ENCODE results near the gene CSMD2.

The CSMD2 gene

GRCh38 chr1:33725037-33725436 lies 440.0 kb downstream of the CSMD2 start:
- Histone ChIP-seq H3K9me3 (ENCODE audit: insufficient read depth, low read depth, low read length) (no peaks in the 10 kb centered on the region), H3K27ac (ENCODE audit: low read depth, low read length) (no peak overlapping the region), H3K36me3 (ENCODE audit: insufficient read depth, low read length) (peaks cover 18% of the 10 kb centered on the region; the same call in 1 of the 2 replicates), H3K9ac (ENCODE audit: low read depth, low read length) (no peak overlapping the region), H3K4me1 (ENCODE audit: insufficient read depth, low read length) (no peaks in the 10 kb centered on the region), H3K4me3 (ENCODE audit: low read length) (no peak overlapping the region), H3K27me3 (ENCODE audit: insufficient read depth, low read length) (no peaks in the 10 kb centered on the region)
- WGBS = 98% methylated on average over 8 of the region's 8 CpGs

DNA sequence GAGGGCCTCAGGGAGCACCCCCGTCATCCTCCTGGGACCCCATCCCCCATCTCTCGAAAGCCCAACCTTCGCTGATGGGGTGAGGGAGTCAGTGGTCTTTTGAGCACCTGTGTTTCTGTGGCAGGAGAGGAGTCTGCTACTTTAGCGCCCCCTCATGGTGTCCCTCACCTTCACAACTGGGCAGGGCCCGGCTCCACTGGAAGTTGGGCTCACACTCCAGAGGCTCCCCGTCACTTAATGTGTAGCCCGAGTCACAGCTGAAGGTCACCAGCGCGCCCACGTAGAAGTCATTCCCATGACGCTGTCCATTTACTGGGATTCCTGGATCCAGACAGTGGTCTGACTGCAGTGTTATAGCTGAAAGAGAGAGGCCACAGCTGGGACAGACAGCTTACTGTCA lies 440.7 kb downstream of the CSMD2 start:
- H3K9me3 ChIP-seq (ENCODE audit: insufficient read depth, low read depth, low read length) = no peaks in the 10 kb centered on the region
- peaks cover 18% of the 10 kb centered on the region; the same call in 1 of the 2 replicates for H3K36me3 ChIP-seq (ENCODE audit: insufficient read depth, low read length)
- H3K4me1 ChIP-seq (ENCODE audit: insufficient read depth, low read length) = no peaks in the 10 kb centered on the region
- H3K27me3 ChIP-seq (ENCODE audit: insufficient read depth, low read length) = no peaks in the 10 kb centered on the region
- 94% methylated on average over 11 of the region's 11 CpGs for WGBS
- no peak overlapping the region for H3K4me3 ChIP-seq (ENCODE audit: low read length)
- no peak overlapping the region for H3K9ac ChIP-seq (ENCODE audit: low read depth, low read length)
- H3K27ac ChIP-seq (ENCODE audit: low read depth, low read length) = no peak overlapping the region

- no peak overlapping the region for H3K9ac ChIP-seq (ENCODE audit: low read depth, low read length)
- H3K36me3 ChIP-seq (ENCODE audit: insufficient read depth, low read length) = peaks cover 18% of the 10 kb centered on the region; the same call in 1 of the 2 replicates
- no peaks in the 10 kb centered on the region for H3K27me3 ChIP-seq (ENCODE audit: insufficient read depth, low read length)
- no peaks in the 10 kb centered on the region for H3K4me1 ChIP-seq (ENCODE audit: insufficient read depth, low read length)
- no peak overlapping the region for H3K4me3 ChIP-seq (ENCODE audit: low read length)
- whole genome bisulfite sequencing = 94% methylated on average over 3 of the region's 4 CpGs
- no peaks in the 10 kb centered on the region for H3K9me3 ChIP-seq (ENCODE audit: insufficient read depth, low read depth, low read length)
- no peak overlapping the region for H3K27ac ChIP-seq (ENCODE audit: low read depth, low read length)
These were observed 441.8 kb downstream of the CSMD2 start for GRCh38 chr1:33723251-33723650.

GRCh38 chr1:33721301-33721815 lies 443.7 kb downstream of the CSMD2 start:
- Histone ChIP-seq H3K4me1 (ENCODE audit: insufficient read depth, low read length) (no peaks in the 10 kb centered on the region), H3K9me3 (ENCODE audit: insufficient read depth, low read depth, low read length) (no peaks in the 10 kb centered on the region), H3K36me3 (ENCODE audit: insufficient read depth, low read length) (peaks cover 19% of the 10 kb centered on the region; the same call in 1 of the 2 replicates), H3K4me3 (ENCODE audit: low read length) (no peak overlapping the region), H3K27ac (ENCODE audit: low read depth, low read length) (no peak overlapping the region), H3K9ac (ENCODE audit: low read depth, low read length) (no peak overlapping the region), H3K27me3 (ENCODE audit: insufficient read depth, low read length) (no peaks in the 10 kb centered on the region)
- WGBS = 95% methylated on average over 2 of the region's 2 CpGs

GRCh38 chr1:33719771-33720670 lies 445.0 kb downstream of the CSMD2 start:
- Histone ChIP-seq H3K4me3 (ENCODE audit: low read length) (no peak overlapping the region), H3K27me3 (ENCODE audit: insufficient read depth, low read length) (no peaks in the 10 kb centered on the region), H3K36me3 (ENCODE audit: insufficient read depth, low read length) (peaks cover 29% of the 10 kb centered on the region), H3K27ac (ENCODE audit: low read depth, low read length) (no peak overlapping the region), H3K9me3 (ENCODE audit: insufficient read depth, low read depth, low read length) (no peaks in the 10 kb centered on the region), H3K9ac (ENCODE audit: low read depth, low read length) (no peak overlapping the region), H3K4me1 (ENCODE audit: insufficient read depth, low read length) (no peaks in the 10 kb centered on the region)
- WGBS = 94% methylated on average over 8 of the region's 8 CpGs

- Histone ChIP-seq H3K9ac (ENCODE audit: low read depth, low read length) (no peak overlapping the region), H3K27ac (ENCODE audit: low read depth, low read length) (no peak overlapping the region), H3K27me3 (ENCODE audit: insufficient read depth, low read length) (no peaks in the 10 kb centered on the region), H3K4me1 (ENCODE audit: insufficient read depth, low read length) (no peaks in the 10 kb centered on the region), H3K36me3 (ENCODE audit: insufficient read depth, low read length) (peaks cover 26% of the 10 kb centered on the region), H3K4me3 (ENCODE audit: low read length) (no peak overlapping the region), H3K9me3 (ENCODE audit: insufficient read depth, low read depth, low read length) (no peaks in the 10 kb centered on the region)
- 94% methylated on average over 4 of the region's 4 CpGs for WGBS
These were observed 445.7 kb downstream of the CSMD2 start for GRCh38 chr1:33719326-33719725.

- Histone ChIP-seq H3K9me3 (ENCODE audit: insufficient read depth, low read depth, low read length) (no peaks in the 10 kb centered on the region), H3K4me3 (ENCODE audit: low read length) (no peak overlapping the region), H3K36me3 (ENCODE audit: insufficient read depth, low read length) (peaks cover 28% of the 10 kb centered on the region), H3K27me3 (ENCODE audit: insufficient read depth, low read length) (no peaks in the 10 kb centered on the region), H3K9ac (ENCODE audit: low read depth, low read length) (no peak overlapping the region), H3K4me1 (ENCODE audit: insufficient read depth, low read length) (no peaks in the 10 kb centered on the region), H3K27ac (ENCODE audit: low read depth, low read length) (no peak overlapping the region)
- WGBS = 97% methylated on average over 3 of the region's 3 CpGs
These were observed 446.8 kb downstream of the CSMD2 start for GRCh38 chr1:33718186-33718585.

- H3K27ac ChIP-seq (ENCODE audit: low read depth, low read length) = no peak overlapping the region
- peaks cover 33% of the 10 kb centered on the region for H3K36me3 ChIP-seq (ENCODE audit: insufficient read depth, low read length)
- WGBS = 94% methylated on average over 3 of the region's 3 CpGs
- no peaks in the 10 kb centered on the region for H3K9me3 ChIP-seq (ENCODE audit: insufficient read depth, low read depth, low read length)
- no peaks in the 10 kb centered on the region for H3K27me3 ChIP-seq (ENCODE audit: insufficient read depth, low read length)
- no peak overlapping the region for H3K9ac ChIP-seq (ENCODE audit: low read depth, low read length)
- H3K4me1 ChIP-seq (ENCODE audit: insufficient read depth, low read length) = no peaks in the 10 kb centered on the region; the same call in 1 of the 2 replicates
- H3K4me3 ChIP-seq (ENCODE audit: low read length) = no peak overlapping the region
These were observed 447.9 kb downstream of the CSMD2 start for GRCh38 chr1:33716976-33717688.

- H3K36me3 ChIP-seq (ENCODE audit: insufficient read depth, low read length) = peaks cover 40% of the 10 kb centered on the region
These were observed 449.7 kb downstream of the CSMD2 start for GRCh38 chr1:33715195-33715811.

GRCh38 chr1:33714421-33714820 lies 450.6 kb downstream of the CSMD2 start:
- WGBS = 94% methylated on average over 18 of the region's 18 CpGs
- Histone ChIP-seq H3K4me3 (ENCODE audit: low read length) (no peak overlapping the region), H3K27ac (ENCODE audit: low read depth, low read length) (no peak overlapping the region), H3K4me1 (ENCODE audit: insufficient read depth, low read length) (peaks cover 4% of the 10 kb centered on the region; the same call in 1 of the 2 replicates), H3K36me3 (ENCODE audit: insufficient read depth, low read length) (peaks cover 40% of the 10 kb centered on the region), H3K27me3 (ENCODE audit: insufficient read depth, low read length) (no peaks in the 10 kb centered on the region), H3K9me3 (ENCODE audit: insufficient read depth, low read depth, low read length) (no peaks in the 10 kb centered on the region), H3K9ac (ENCODE audit: low read depth, low read length) (no peak overlapping the region)

More at GRCh38 chr1:33715195-33715811, 449.7 kb downstream of the CSMD2 start:
- Histone ChIP-seq H3K9ac (ENCODE audit: low read depth, low read length) (no peak overlapping the region), H3K4me3 (ENCODE audit: low read length) (no peak overlapping the region), H3K27me3 (ENCODE audit: insufficient read depth, low read length) (no peaks in the 10 kb centered on the region), H3K9me3 (ENCODE audit: insufficient read depth, low read depth, low read length) (no peaks in the 10 kb centered on the region), H3K27ac (ENCODE audit: low read depth, low read length) (no peak overlapping the region), H3K4me1 (ENCODE audit: insufficient read depth, low read length) (no peaks in the 10 kb centered on the region; the same call in 1 of the 2 replicates)
- 92% methylated on average over 6 of the region's 7 CpGs for WGBS

All from HUES64 (cell line).